ENCODE measurements around the gene C1orf116. TPM values are rescaled to one million over a fixed set of nuclear protein-coding genes. Genes with fewer than 3 reads are reported as not detected.

C1orf116 gene
- polyA plus RNA-seq, 1 of the 3 experiments (the other 2 are of a cell fraction): 0.02 TPM

- Histone ChIP-seq H3K9me2 (no peaks in the 10 kb centered on the region), H3K4me2 (no peak overlapping the region), H2AFZ (ENCODE audit: low read depth) (no peak overlapping the region), H3K9ac (no peak overlapping the region), H3K27ac (ENCODE audit: low read depth in 2 of 2, low read length in 1 of 2) (no peak overlapping the region), H3K4me3 (ENCODE audit: low read depth in 2 of 2, low read length in 1 of 2) (no peak overlapping the region), H3K79me2 (ENCODE audit: insufficient read depth) (no peaks in the 10 kb centered on the region), H3K36me3 (replicated peaks in 1 of 2; ENCODE audit: control insufficient read depth in 1 of 2, insufficient read depth in 2 of 2, low read length in 1 of 2) (peaks cover 10 to 25% of the 10 kb centered on the region in 2 experiments), H3K4me1 (ENCODE audit: control insufficient read depth in 1 of 2, insufficient read depth in 2 of 2, low read depth in 1 of 2, low read length in 1 of 2) (no peaks in the 10 kb centered on the region), H3K9me3 (no peaks in the 10 kb centered on the region), H4K20me1 (ENCODE audit: insufficient read depth) (no peaks in the 10 kb centered on the region), H3F3A (replicated peaks; ENCODE audit: insufficient read depth) (no peaks in the 10 kb centered on the region), H3K27me3 (ENCODE audit: insufficient read depth) (no peaks in the 10 kb centered on the region)
- TF ChIP-seq USF1 (IDR thresholded peaks at IDR 0.05; ENCODE audit: borderline replicate concordance, low read depth): no peak
- no peak for TF ChIP-seq GABPA (IDR thresholded peaks at IDR 0.05; ENCODE audit: low read depth)
- TF ChIP-seq NFIC (IDR thresholded peaks at IDR 0.05; ENCODE audit: borderline replicate concordance): no peak
- no peak for TF ChIP-seq RFX5 (IDR thresholded peaks at IDR 0.05; ENCODE audit: low read length)
- no peak for TF ChIP-seq MEF2A (IDR thresholded peaks at IDR 0.05; ENCODE audit: borderline replicate concordance, low read depth)
- no peak for TF ChIP-seq EZH2phosphoT487 (IDR thresholded peaks at IDR 0.05; ENCODE audit: borderline replicate concordance, low read depth)
- TF ChIP-seq TCF12 (IDR thresholded peaks at IDR 0.05): no peak
- TF ChIP-seq CHD2 (IDR thresholded peaks at IDR 0.05; ENCODE audit: low read length, partially characterized antibody): no peak
- no peak for TF ChIP-seq RXRA (IDR thresholded peaks at IDR 0.05; ENCODE audit: borderline replicate concordance, low read depth)
- ChIA-PET POLR2A (no interaction called here), CTCF (interaction anchor here (0.8 to 2.0 kb wide), 6 partner anchors 11 to 21 kb away, joined by 3 to 8 read pairs (median 3); partner anchors contain the start of gene YOD1)
- DNase-seq: no peak
- WGBS (ENCODE audit: low lambda C conversion rate): 87% methylated on average over 3 of the region's 3 CpGs
These were observed 36.5 kb upstream of the C1orf116 start for GRCh38 chr1:207069061-207069460.

GRCh38 chr1:207067665-207068064 is 35.1 kb upstream of the C1orf116 start:
- H3K27ac ChIP-seq (ENCODE audit: low read depth in 2 of 2, low read length in 1 of 2): no peak overlapping the region
- no peaks in the 10 kb centered on the region for H3K4me1 ChIP-seq (ENCODE audit: control insufficient read depth in 1 of 2, insufficient read depth in 2 of 2, low read depth in 1 of 2, low read length in 1 of 2)
- H3K79me2 ChIP-seq (ENCODE audit: insufficient read depth): no peaks in the 10 kb centered on the region
- no peak overlapping the region for H3K4me3 ChIP-seq (ENCODE audit: low read depth in 2 of 2, low read length in 1 of 2)
- TF ChIP-seq MEF2A (IDR thresholded peaks at IDR 0.05; ENCODE audit: borderline replicate concordance, low read depth) (no peak), RCOR1 (IDR thresholded peaks at IDR 0.05; ENCODE audit: low read length) (no peak), USF1 (IDR thresholded peaks at IDR 0.05; ENCODE audit: borderline replicate concordance, low read depth) (no peak), IRF3 (IDR thresholded peaks at IDR 0.05; ENCODE audit: low read depth, low read length) (no peak), MAX (IDR thresholded peaks at IDR 0.05; ENCODE audit: low read depth) (no peak), YY1 (IDR thresholded peaks at IDR 0.05; ENCODE audit: low read depth) (no peak), EP300 (IDR thresholded peaks at IDR 0.05; ENCODE audit: borderline replicate concordance in 1 of 2, low read depth in 1 of 2, low read length in 1 of 2) (no peak), GATA2 (CRISPR knock-in tag; IDR thresholded peaks at IDR 0.05) (no peak)
- no peaks in the 10 kb centered on the region for H3F3A ChIP-seq (replicated peaks; ENCODE audit: insufficient read depth)
- no peak overlapping the region for H2AFZ ChIP-seq (ENCODE audit: low read depth)
- H3K36me3 ChIP-seq (replicated peaks in 1 of 2; ENCODE audit: control insufficient read depth in 1 of 2, insufficient read depth in 2 of 2, low read length in 1 of 2): peaks cover 10 to 25% of the 10 kb centered on the region in 2 experiments
- no peaks in the 10 kb centered on the region for H3K9me2 ChIP-seq
- ChIA-PET CTCF (interaction anchor here (1.3 to 2.0 kb wide), 3 partner anchors 13 to 17 kb away, joined by 3 to 8 read pairs (median 6); no protein-coding TSS in a partner anchor), POLR2A (no interaction called here)
- 91% methylated on average over 5 of the region's 5 CpGs for WGBS (ENCODE audit: low lambda C conversion rate)
- no peaks in the 10 kb centered on the region for H3K9me3 ChIP-seq
- H4K20me1 ChIP-seq (ENCODE audit: insufficient read depth): no peaks in the 10 kb centered on the region
- DNase-seq: no peak
- no peaks in the 10 kb centered on the region for H3K27me3 ChIP-seq (ENCODE audit: insufficient read depth)
- H3K4me2 ChIP-seq: no peak overlapping the region
- H3K9ac ChIP-seq: no peak overlapping the region

All from SK-N-SH (cell line).